SKM-1 (cell line): ENCODE measurements around the gene HADHA.
"Not testable (repeated sequence)": the region's sequence is repeated elsewhere in the genome, so short reads cannot be mapped to it uniquely, and the experiment has no call there.

Experiments
- DNase-seq: peaks from one replicate; lab custom pipeline; 2025; ENCODE audit not compliant: unreplicated experiment; lab: John Stamatoyannopoulos, UW

Gene HADHA

GRCh38 chr2:26244309-26245230 lies at the start of gene HADHA, which contains the start of gene HADHB:
Gene HADHA, minus strand, starts transcription at chr2:26244632. Its CDS starts 36 bp downstream, at chr2:26244596.
Gene HADHB, plus strand, starts transcription at chr2:26244939. Its CDS starts 9,316 bp downstream, at chr2:26254255.
- peak; percentile 90 for DNase-seq

- DNase-seq: no peak
Measured at GRCh38 chr2:26292646-26293045, 48.2 kb upstream of the HADHA start.

DNA sequence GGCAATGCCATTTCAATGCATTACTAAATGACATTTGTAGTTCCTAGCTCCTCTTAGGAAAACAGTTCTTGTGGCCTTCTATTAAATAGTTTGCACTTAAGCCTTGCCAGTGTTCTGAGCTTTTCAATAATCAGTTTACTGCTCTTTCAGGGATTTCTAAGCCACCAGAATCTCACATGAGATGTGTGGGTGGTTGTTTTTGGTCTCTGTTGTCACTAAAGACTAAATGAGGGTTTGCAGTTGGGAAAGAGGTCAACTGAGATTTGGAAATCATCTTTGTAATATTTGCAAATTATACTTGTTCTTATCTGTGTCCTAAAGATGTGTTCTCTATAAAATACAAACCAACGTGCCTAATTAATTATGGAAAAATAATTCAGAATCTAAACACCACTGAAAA lies 45.6 kb upstream of the HADHA start:
- no peak for DNase-seq

- no peak for DNase-seq
Measured at GRCh38 chr2:26285931-26286330, 41.5 kb upstream of the HADHA start.

GRCh38 chr2:26284132-26284531 lies 39.7 kb upstream of the HADHA start:
- DNase-seq: no peak

DNA sequence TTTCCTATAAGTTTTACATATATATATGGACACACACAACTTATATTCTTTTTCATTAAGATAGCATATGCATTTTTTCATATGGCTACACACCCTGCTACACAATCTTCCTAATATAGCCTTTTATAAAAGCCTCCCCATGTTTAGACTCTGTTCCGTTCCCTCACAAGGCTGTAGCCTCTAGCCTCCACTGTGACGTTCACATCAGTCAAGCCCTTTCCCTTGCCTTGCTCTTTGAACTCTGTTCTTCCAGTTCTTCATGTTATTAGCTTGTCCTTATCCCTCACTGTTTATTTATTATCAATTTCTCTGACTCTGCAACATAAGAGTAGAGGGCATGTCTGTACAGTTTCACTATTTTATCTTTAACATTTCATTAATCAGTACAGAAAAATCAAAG lies 39.2 kb upstream of the HADHA start:
- DNase-seq: no peak

DNA sequence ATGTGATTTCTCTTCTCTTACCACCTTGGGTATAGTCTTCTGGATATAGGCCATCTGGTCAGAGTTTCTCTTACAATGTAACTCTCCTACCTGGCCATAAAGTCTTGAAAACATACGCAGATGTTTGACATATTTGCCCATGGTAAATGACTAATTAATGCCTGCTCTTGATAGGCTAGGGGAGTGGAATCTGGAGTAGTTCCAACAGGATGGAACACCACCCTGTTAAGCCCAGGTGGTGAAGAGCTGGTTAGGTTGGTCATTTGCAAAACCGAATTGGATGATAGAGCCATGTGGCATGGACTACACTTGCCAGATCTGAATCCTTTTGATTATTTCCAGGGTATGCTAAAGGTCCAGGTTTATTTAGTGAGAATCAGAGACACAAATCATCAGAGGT lies 36.8 kb upstream of the HADHA start:
- no peak for DNase-seq

DNA sequence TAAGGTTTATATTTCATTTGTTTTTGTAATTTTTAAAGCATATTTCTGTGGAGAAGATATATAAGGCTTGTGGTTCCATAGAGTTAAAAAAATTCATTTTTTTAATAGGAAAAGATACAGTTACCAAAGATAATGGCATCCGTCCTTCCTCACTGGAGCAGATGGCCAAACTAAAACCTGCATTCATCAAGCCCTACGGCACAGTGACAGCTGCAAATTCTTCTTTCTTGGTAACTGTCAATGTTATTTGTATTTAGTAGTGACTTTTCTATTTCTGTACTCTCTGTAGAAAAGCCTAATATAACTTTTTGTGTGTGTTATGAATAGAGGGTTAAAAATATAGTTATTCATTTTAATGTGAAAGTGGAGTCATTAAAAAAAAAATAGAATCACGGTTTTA lies 35.5 kb upstream of the HADHA start:
- DNase-seq: no peak

- DNase-seq: no peak
Measured at GRCh38 chr2:26276484-26277227, 32.2 kb upstream of the HADHA start.

- no peak for DNase-seq
Measured at GRCh38 chr2:26274058-26274613, 29.7 kb upstream of the HADHA start.

GRCh38 chr2:26273501-26273900 lies 29.1 kb upstream of the HADHA start:
- DNase-seq: no peak

DNA sequence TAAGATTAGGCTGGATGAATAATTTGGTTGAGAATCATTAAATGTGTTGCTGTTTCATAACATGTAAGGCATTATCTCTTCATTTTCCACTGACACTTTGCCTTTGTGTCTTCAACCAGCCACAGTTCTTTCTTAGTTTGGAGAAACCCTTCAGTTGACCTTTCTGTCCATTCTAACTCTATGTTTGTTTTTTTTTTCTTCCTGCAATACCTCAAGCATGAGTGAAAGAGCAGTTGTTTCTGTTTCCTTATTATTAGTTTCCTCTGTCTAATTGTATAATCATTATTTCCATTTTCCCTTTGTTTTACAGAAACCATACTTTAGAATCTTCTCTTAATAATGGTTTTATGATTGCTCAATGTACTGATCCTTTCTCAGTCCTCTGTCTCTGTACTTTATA lies 25.9 kb upstream of the HADHA start:
- DNase-seq: no peak

DNA sequence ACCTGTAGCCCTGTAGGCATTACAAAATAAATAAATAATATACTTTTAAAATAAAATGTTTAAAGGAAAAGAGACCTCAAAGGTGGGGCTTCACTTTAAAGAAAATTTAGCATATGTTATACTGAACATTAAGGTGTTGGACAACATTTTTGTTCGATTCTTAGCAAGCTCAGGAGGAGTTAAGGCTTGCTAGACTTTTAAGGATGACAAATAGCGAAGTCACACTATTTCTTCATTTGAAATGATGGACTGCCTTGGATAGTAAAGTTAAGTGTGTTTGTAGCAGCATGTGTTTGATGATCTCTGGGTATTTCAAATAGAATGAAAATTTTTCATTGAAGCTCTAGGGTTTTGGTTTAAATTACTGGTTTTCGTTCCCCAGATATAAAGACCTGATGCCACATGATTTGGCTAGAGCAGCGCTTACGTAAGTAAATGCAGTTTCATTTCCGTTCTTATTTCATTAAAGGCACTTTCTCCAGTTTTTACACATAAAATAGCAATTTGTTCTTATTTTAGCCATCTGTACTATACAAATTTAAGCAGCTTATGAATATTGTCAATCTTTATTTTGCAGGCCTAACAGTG lies 25.2 kb upstream of the HADHA start:
- no peak for DNase-seq

DNA sequence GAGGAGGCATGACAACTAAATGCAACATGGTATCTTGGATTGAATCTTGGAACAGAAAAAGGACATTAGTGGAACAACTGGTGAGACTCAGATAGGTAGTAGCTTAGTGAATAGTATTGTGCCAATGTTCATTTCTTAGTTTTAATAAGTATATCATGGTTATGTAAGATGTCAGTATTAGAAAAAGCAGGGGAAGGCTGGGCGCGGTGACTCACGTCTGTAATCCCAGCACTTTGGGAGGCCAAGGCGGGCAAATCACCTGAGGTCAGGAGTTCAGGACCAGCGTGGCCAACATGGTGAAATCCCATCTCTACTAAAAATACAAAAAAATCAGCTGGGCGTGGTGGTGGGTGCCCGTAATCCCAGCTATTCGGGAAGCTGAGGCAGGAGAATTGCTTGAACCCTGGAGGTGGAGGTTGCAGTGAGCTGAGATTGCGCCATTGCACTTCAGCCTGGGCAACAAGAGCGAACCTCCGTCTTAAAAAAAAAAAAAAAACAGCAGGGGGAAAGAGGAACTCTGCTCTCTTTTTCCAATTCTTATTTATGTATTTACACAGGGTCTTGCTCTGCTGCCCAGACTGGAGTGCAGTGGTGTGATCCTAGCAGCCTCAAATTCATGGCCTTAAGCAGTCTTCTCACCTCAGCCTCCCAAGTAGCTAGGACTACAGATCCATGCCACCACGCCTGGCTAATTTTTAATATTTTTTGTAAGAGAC lies 24.4 kb upstream of the HADHA start:
- peak; percentile 7 for DNase-seq

DNA sequence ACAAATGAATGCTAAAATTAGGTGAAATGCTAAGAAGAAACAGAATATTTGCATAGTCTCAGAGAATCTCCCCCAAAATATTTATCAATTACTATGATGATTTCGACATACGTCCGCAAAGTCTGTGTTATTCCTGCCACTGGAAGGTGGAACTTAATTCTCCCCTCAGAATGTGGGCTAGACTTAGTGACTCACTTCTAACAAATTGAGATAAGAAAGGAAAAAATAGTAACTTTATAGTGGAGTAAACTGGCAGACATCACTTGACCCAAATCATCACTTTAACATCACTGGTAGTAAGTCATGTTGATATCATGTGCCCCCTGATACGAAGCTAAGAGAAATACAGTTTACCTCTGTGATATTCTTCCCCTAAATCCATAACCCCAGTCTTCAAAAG lies 23.8 kb upstream of the HADHA start:
- DNase-seq: no peak

DNA sequence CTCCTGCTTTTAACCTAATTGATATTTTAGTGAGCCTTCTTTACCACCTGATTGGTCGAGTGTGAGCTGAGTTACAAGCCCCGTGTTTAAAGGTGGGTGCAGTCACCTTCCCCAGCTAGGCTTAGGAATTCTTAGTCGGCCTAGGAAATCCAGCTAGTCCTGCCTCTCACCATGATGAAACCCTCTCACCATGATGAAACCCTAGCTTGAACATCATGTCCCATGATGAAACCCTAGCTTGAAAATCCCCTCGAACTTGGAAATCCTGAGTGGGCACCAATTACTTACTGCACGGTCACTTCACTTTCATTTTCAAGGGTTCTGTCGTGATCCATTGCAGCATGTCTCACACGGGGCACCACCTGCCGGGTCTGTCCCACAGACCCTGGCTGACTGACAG lies 14.4 kb upstream of the HADHA start:
- DNase-seq: not testable (repeated sequence)

GRCh38 chr2:26255759-26256384 lies 11.4 kb upstream of the HADHA start:
- DNase-seq: no peak

DNA sequence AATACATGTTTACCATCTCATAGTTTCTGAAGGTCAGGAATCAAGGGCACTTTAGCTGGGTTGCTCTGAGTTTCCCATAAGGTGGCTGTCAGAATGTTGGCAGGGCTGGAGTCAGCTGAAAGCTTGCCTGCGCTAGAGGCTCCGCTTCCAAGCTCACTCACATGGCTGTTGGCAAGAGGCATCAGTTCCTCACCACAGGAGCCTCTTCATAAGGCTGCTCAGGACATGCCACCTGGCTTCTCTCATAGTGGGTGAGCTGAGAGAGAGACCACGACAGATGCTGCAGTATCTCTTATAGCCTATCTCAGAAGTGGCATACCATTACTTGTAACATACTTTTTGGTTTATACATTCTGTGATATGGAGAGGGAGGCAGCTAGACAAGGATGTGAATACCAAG lies 7.5 kb upstream of the HADHA start:
- DNase-seq: no peak

DNA sequence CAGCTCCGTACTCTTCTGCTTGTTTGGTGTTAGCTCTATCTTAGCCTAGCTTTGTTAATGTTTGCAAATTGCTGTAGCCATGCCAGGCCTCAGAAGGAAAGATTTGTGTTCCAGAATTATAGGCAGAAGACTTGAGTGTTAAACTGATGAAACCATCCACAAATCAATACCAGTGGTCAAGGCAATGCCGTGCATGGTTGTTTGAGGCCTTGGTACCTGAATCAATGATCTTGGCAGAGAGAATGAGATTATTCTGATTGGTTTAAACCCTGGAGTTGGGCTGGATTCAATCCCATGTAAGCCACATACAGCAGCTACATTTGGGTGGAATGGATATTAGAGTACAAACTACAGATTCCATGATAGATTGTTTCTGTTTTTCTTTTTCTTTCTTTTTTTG lies 5.2 kb upstream of the HADHA start:
- DNase-seq: no peak

- DNase-seq: no peak
Measured at GRCh38 chr2:26246818-26247217, 2.4 kb upstream of the HADHA start.
